Right lobe of liver (tissue), 6 donors: Measurements from ENCODE around the gene UBE2E2. TPM values are rescaled to one million over a fixed set of nuclear protein-coding genes. Genes with fewer than 3 reads are reported as not detected.

Source experiments
- ATAC-seq, 4 donors: fragments of 200-7000 bp; cut with Tn5 transposase; one replicate each; pipeline ENCODE4 v1.9.1; 2020; ENCODE audit warnings: mild to moderate bottlenecking in 4 of 4, moderate library complexity in 4 of 4
- DNase-seq, 3 donors: peaks; one replicate each; pipeline ENCODE4 v3.0.0-alpha.2; 2020
- H3K27ac ChIP-seq, 3 donors: fragments of 200-600 bp; one replicate each; pipeline ENCODE4 v1.8.0; 2022
- H3K27me3 ChIP-seq, 2 donors: fragments of 200-600 bp; one replicate each; pipeline ENCODE4 v1.8.0; 2022
- H3K36me3 ChIP-seq, 4 donors: fragments of 200-600 bp; sonication (generic) in 1 of 4; one replicate each; pipeline versions ENCODE4 v1.5.1 to v1.8.0; 2017 to 2022; ENCODE audit warnings: control low read depth in 1 of 4
- H3K4me1 ChIP-seq, 4 donors: fragments of 200-600 bp; sonication (generic) in 1 of 4; one replicate each; pipeline versions ENCODE4 v1.5.1 to v1.8.0; 2017 to 2022; ENCODE audit warnings: control low read depth in 1 of 4
- H3K4me3 ChIP-seq, 3 donors: fragments of 200-600 bp; one replicate each; pipeline ENCODE4 v1.8.0; 2022
- H3K9me3 ChIP-seq, 4 donors: fragments of 200-600 bp; sonication (generic) in 1 of 4; one replicate each; pipeline versions ENCODE4 v1.5.1 to v1.8.0; 2017 to 2022; ENCODE audit warnings: control low read depth in 1 of 4
- CTCF ChIP-seq, 4 donors: fragments of 200-600 bp in 3 of 4; fragments of 450-650 bp in 1 of 4; IDR thresholded peaks; one replicate each; pipeline versions ENCODE4 v1.5.1 to v1.8.0; 2016 to 2022; ENCODE audit warnings: antibody characterized with exemption in 4 of 4, mild to moderate bottlenecking in 2 of 4
- POLR2A ChIP-seq: fragments of 450-650 bp; IDR thresholded peaks from one replicate; pipeline ENCODE4 v1.6.1; 2017; ENCODE audit warnings: antibody characterized with exemption, mild to moderate bottlenecking
- WGBS: methylation state at CpG from one replicate; pipeline ENCODE4 v1.1.6; 2018; ENCODE audit warnings: low coverage, low lambda C conversion rate; ENCODE audit not compliant: insufficient coverage; ENCODE audit errors: missing lambda C conversion rate; 5-methylcytosine and 5-hydroxymethylcytosine counted together
- intact Hi-C, 2 donors: fragments of 100-400 bp; cut with DNase I; formaldehyde crosslinking; loops; one replicate each; pipeline versions ENCODE4 v1.11.2 to v1.14.1; 2022
- total RNA-seq, 6 experiments: library from RNA; depleted of rRNA in 2 of 6; stranded (reverse); fragments of >200 nt in 2 of 6; fragmentation: NEBNext Ultra II Directional in 3 of 6; extraction: Animal tissue kit (Norgen Biotek cat#: 25700) in 3 of 6; gene quantifications; one replicate each; pipeline versions ENCODE4 v1.1.0 to v1.2.4, GENCODE V29; 2016 to 2023
- donor health status: DM: no; HTN: yes; CAD: no.
- donor health status: DM: no; HTN: no; CAD: no.
- donor health status: DM: no; HTN: no; CAD: no.
- donor health status: DM: no; HTN: yes; CAD: no.
- donor health status: DM: no; HTN: yes; CAD: no.

Gene UBE2E2
- total RNA-seq, 6 experiments from 2014 or later, result 17.2 to 29.1 (median 18.1) TPM

DNA sequence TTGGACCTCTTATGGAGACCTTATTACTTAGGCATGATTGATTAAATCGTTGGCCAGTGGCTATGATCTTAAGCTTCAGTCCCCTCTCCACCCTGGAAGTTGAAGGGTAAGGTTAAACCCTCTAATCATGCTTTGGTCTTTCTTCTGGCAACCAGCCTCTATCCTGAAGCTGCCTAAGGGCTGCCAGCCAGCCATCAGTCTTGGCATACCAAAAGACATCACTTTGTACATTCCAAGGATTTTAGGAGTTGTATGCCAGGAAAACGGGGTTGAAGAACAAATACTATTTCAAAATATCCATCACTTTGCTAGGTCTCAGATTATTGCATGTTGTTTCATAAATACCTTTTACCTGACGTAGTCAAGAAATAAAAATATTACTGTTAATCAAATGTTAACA lies 28.9 kb downstream of the UBE2E2 start:
- DNase-seq (no peak), ATAC-seq (no peak)
- Histone ChIP-seq H3K4me1 (no peaks in the 10 kb centered on the region), H3K9me3 (no peaks in the 10 kb centered on the region), H3K27me3 (no peaks in the 10 kb centered on the region), H3K4me3 (no peak overlapping the region), H3K27ac (no peak overlapping the region), H3K36me3 (no peaks in the 10 kb centered on the region)
- 60% methylated on average over 3 of the region's 3 CpGs for WGBS
- intact Hi-C loops, result no loop called here
- TF ChIP-seq POLR2A, result no peak
- TF ChIP-seq CTCF (IDR thresholded peaks at IDR 0.05), result no peak

GRCh38 chr3:23232854-23233253 lies 29.7 kb downstream of the UBE2E2 start:
- TF ChIP-seq POLR2A, result no peak
- no peak for TF ChIP-seq CTCF (IDR thresholded peaks at IDR 0.05)
- H3K4me3 ChIP-seq, result no peak overlapping the region
- H3K4me1 ChIP-seq, result no peaks in the 10 kb centered on the region
- H3K9me3 ChIP-seq, result no peaks in the 10 kb centered on the region
- H3K27ac ChIP-seq, result no peak overlapping the region
- DNase-seq, result no peak
- intact Hi-C loops, result no loop called here
- 67% methylated on average over 1 of the region's 1 CpG for WGBS
- no peak for ATAC-seq
- H3K27me3 ChIP-seq, result no peaks in the 10 kb centered on the region
- H3K36me3 ChIP-seq, result no peaks in the 10 kb centered on the region

DNA sequence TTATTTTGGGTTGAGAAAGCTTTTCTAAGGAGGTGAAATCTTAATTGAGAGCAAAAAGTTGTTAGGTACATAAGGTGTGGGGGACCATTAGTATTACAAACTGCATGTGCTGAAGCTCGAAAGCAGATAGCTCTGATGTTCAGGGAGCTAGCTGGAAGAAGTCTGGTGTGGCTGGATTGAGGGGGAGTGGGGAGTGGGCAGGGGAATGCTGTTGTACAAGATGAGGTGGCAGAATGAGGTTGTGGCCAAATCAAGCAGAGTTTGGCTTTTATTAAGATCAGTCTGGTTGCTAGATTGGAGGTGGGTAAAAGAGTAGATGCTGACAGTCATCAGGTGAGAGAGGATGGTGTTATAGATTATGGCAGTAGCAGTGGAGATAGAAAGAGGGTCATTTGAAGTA lies 32.1 kb downstream of the UBE2E2 start:
- Histone ChIP-seq H3K27ac (no peak overlapping the region), H3K27me3 (no peaks in the 10 kb centered on the region), H3K4me3 (no peak overlapping the region), H3K4me1 (peaks cover 0 to 10% (median 3%) of the 10 kb centered on the region in 4 donors), H3K9me3 (no peaks in the 10 kb centered on the region), H3K36me3 (no peaks in the 10 kb centered on the region)
- 53% methylated on average over 1 of the region's 1 CpG for WGBS
- no peak for ATAC-seq
- intact Hi-C loops, result no loop called here
- TF ChIP-seq POLR2A (no peak), CTCF (IDR thresholded peaks at IDR 0.05) (no peak)
- DNase-seq, result no peak

DNA sequence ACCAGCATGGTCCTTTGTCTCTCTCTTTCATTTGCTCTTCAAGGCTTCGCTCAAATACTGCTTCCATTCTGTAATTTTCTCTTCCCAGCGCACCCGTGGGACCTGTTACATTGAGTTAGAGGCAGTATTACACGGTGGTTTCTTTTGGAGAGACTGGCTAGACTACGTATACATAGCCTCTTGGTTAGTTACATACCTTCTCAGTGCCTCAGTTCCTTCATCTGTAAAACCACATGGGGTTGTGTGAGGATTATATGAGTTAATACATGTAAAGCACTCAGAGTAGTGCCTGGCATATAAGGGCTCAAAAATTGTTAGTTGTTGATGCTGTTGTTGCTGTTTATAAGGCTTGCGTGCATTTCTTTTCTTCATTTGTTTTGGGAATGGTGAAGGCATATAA lies 33.8 kb downstream of the UBE2E2 start:
- 90% methylated on average over 5 of the region's 6 CpGs for WGBS
- H3K4me1 ChIP-seq, result peaks cover 0 to 10% (median 4%) of the 10 kb centered on the region in 4 donors
- no peak overlapping the region for H3K4me3 ChIP-seq
- intact Hi-C loops, result no loop called here
- no peaks in the 10 kb centered on the region for H3K9me3 ChIP-seq
- H3K27ac ChIP-seq, result no peak overlapping the region
- ATAC-seq (no peak), DNase-seq (no peak)
- no peaks in the 10 kb centered on the region for H3K36me3 ChIP-seq
- no peaks in the 10 kb centered on the region for H3K27me3 ChIP-seq
- no peak for TF ChIP-seq POLR2A
- TF ChIP-seq CTCF (IDR thresholded peaks at IDR 0.05), result no peak

- no peak overlapping the region for H3K4me3 ChIP-seq
- DNase-seq (no peak), ATAC-seq (no peak)
- H3K4me1 ChIP-seq, result peaks cover 0 to 10% (median 4%) of the 10 kb centered on the region in 4 donors
- H3K27ac ChIP-seq, result no peak overlapping the region
- H3K9me3 ChIP-seq, result no peaks in the 10 kb centered on the region
- H3K36me3 ChIP-seq, result no peaks in the 10 kb centered on the region
- intact Hi-C loops, result no loop called here
- 100% methylated on average over 2 of the region's 2 CpGs for WGBS
- H3K27me3 ChIP-seq, result no peaks in the 10 kb centered on the region
- no peak for TF ChIP-seq POLR2A
- TF ChIP-seq CTCF (IDR thresholded peaks at IDR 0.05), result no peak
These were observed 35.0 kb downstream of the UBE2E2 start for GRCh38 chr3:23238156-23238555.
